ENCODE data around the gene TMEM38A.

- TF ChIP-seq CTCF (conservative IDR thresholded peaks at IDR 0.05 in 1 of 2, IDR thresholded peaks at IDR 0.05 in 1 of 2; ENCODE audit: extremely low read depth in 1 of 2, insufficient read depth in 1 of 2, low read depth in 1 of 2, low read length in 2 of 2) (no peak), EZH2 (IDR thresholded peaks at IDR 0.05; ENCODE audit: borderline replicate concordance, low read length) (no peak)
Measured at GRCh38 chr19:16615808-16616207, 45.1 kb upstream of the TMEM38A start.
